ENCODE data around the gene STXBP1.

STXBP1 gene

GRCh38 chr9:127694890-127695720 is 83.0 kb downstream of the STXBP1 start:
- DNase-seq, result no peak

- DNase-seq, result no peak
These were observed 85.5 kb downstream of the STXBP1 start for GRCh38 chr9:127697575-127697974.

GRCh38 chr9:127698386-127698785 is 86.3 kb downstream of the STXBP1 start:
- no peak for DNase-seq

GRCh38 chr9:127698985-127699670 is 87.1 kb downstream of the STXBP1 start:
- peak; percentile 75 to 96 (median 93) for DNase-seq

GRCh38 chr9:127700140-127700539 is 88.1 kb downstream of the STXBP1 start:
- DNase-seq, result no peak

GRCh38 chr9:127700594-127701255 is 88.6 kb downstream of the STXBP1 start:
- no peak for DNase-seq

- DNase-seq, result no peak
These were observed 91.3 kb downstream of the STXBP1 start for GRCh38 chr9:127703289-127703946.

- DNase-seq, result no peak
These were observed 93.7 kb downstream of the STXBP1 start for GRCh38 chr9:127705577-127706379.

GRCh38 chr9:127706836-127707241 is 94.8 kb downstream of the STXBP1 start, which contains the start of gene CFAP157:
TSS of gene CFAP157 (plus strand) at chr9:127706988. CDS start at chr9:127707032, 44 bp downstream.
- no peak for DNase-seq

GRCh38 chr9:127707766-127708165 is 95.7 kb downstream of the STXBP1 start:
- DNase-seq, result no peak

- no peak for DNase-seq
These were observed 97.0 kb downstream of the STXBP1 start for GRCh38 chr9:127708952-127709587.

GRCh38 chr9:127710204-127710783 is 98.2 kb downstream of the STXBP1 start:
- no peak for DNase-seq

- no peak for DNase-seq
These were observed 99.2 kb downstream of the STXBP1 start for GRCh38 chr9:127711226-127711701.

GRCh38 chr9:127711831-127712274 is 99.8 kb downstream of the STXBP1 start:
- DNase-seq, result no peak

GRCh38 chr9:127712371-127712770 is 100.3 kb downstream of the STXBP1 start:
- DNase-seq, result no peak

- no peak for DNase-seq
These were observed 100.8 kb downstream of the STXBP1 start for GRCh38 chr9:127712867-127713266.

GRCh38 chr9:127714020-127714750 is 102.1 kb downstream of the STXBP1 start:
- no peak for DNase-seq

GRCh38 chr9:127714951-127715469 is 102.9 kb downstream of the STXBP1 start:
- DNase-seq, result no peak
